OCI-LY3 (cell line): ENCODE data around the gene DYRK1A.

Source experiments
- H2AFZ ChIP-seq: fragments of 200-600, 300-600 bp; shearing (Covaris generic); 2 replicates; pipeline ENCODE4 v1.6.0; 2014; ENCODE audit warnings: antibody characterized with exemption, low read depth, low read length
- H3K27ac ChIP-seq: fragments of 200-600, 300-600 bp; sonication (generic); 2 replicates; pipeline ENCODE4 v1.5.1; 2014; ENCODE audit warnings: mild to moderate bottlenecking, low read length, moderate library complexity, mixed read lengths
- H3K27me3 ChIP-seq: fragments of 200-600, 300-600 bp; sonication (generic); 2 replicates; pipeline ENCODE4 v1.6.1; 2014; ENCODE audit warnings: low read depth, low read length, mixed read lengths
- H3K36me3 ChIP-seq: fragments of 200-600, 300-600 bp; sonication (generic); replicated peaks from 2 replicates; pipeline ENCODE3; 2014; ENCODE audit warnings: low read depth, low read length, mixed read lengths
- H3K4me1 ChIP-seq: fragments of 300-600, 200-600 bp; sonication (generic); 2 replicates; pipeline ENCODE4 v1.6.1; 2014; ENCODE audit warnings: low read length, mixed read lengths
- H3K4me2 ChIP-seq: fragments of 200-600, 300-600 bp; sonication (generic); 2 replicates; pipeline ENCODE4 v1.6.1; 2014; ENCODE audit warnings: low read length, mixed read lengths
- H3K4me3 ChIP-seq: fragments of 300-600, 200-600 bp; sonication (generic); 2 replicates; pipeline ENCODE4 v1.5.1; 2014; ENCODE audit warnings: antibody characterized with exemption, mild to moderate bottlenecking, low read length, moderate library complexity
- H3K79me2 ChIP-seq: fragments of 300-600, 200-600 bp; shearing (Covaris generic); 2 replicates; pipeline ENCODE4 v1.6.1; 2014; ENCODE audit warnings: mild to moderate bottlenecking, low read length, mixed read lengths
- H3K9ac ChIP-seq: fragments of 300-600, 200-600 bp; shearing (Covaris generic); 2 replicates; pipeline ENCODE4 v1.6.0; 2014; ENCODE audit warnings: mild to moderate bottlenecking, low read length, moderate library complexity
- H3K9me3 ChIP-seq: fragments of 200-600, 300-600 bp; shearing (Covaris generic); 2 replicates; pipeline ENCODE4 v1.6.1; 2014; ENCODE audit warnings: low read length, mixed read lengths; ENCODE audit not compliant: insufficient read depth
- H4K20me1 ChIP-seq: fragments of 200-600, 300-600 bp; sonication (generic); 2 replicates; pipeline ENCODE4 v1.6.1; 2016; ENCODE audit warnings: low read length, mixed read lengths; ENCODE audit not compliant: insufficient read depth
- CTCF ChIP-seq: fragments of 200-600, 300-600 bp; sonication (generic); IDR thresholded peaks from 2 replicates; pipeline ENCODE4 v1.5.1; 2014; ENCODE audit warnings: antibody characterized with exemption, low read length, low read depth
- EZH2phosphoT487 ChIP-seq: fragments of 200-600 bp; shearing (Covaris generic); IDR thresholded peaks from 2 replicates; pipeline ENCODE4 v1.6.1; 2018; ENCODE audit warnings: antibody characterized with exemption, mixed run types, low read depth

Gene DYRK1A

GRCh38 chr21:37346841-37347430 lies 19.6 kb upstream of the DYRK1A start:
- H3K36me3 ChIP-seq, result no peaks in the 10 kb centered on the region
- peaks cover 6% of the 10 kb centered on the region; the same call in 1 of the 2 replicates for H3K9me3 ChIP-seq
- no peak for TF ChIP-seq CTCF
- TF ChIP-seq EZH2phosphoT487, result no peak

GRCh38 chr21:37348664-37349063 lies 17.9 kb upstream of the DYRK1A start:
- peaks cover 6% of the 10 kb centered on the region; the same call in 1 of the 2 replicates for H3K9me3 ChIP-seq
- H3K4me2 ChIP-seq, result no peak overlapping the region
- H4K20me1 ChIP-seq, result no peaks in the 10 kb centered on the region
- no peak overlapping the region for H3K27ac ChIP-seq
- H3K27me3 ChIP-seq, result no peaks in the 10 kb centered on the region
- no peaks in the 10 kb centered on the region for H3K79me2 ChIP-seq
- no peaks in the 10 kb centered on the region for H3K4me1 ChIP-seq
- TF ChIP-seq CTCF (no peak), EZH2phosphoT487 (no peak)
- no peaks in the 10 kb centered on the region for H3K36me3 ChIP-seq
- H3K9ac ChIP-seq, result no peak overlapping the region
- H3K4me3 ChIP-seq, result no peak overlapping the region
- H2AFZ ChIP-seq, result no peak overlapping the region

More at GRCh38 chr21:37346841-37347430, 19.6 kb upstream of the DYRK1A start:
- Histone ChIP-seq H3K27ac (no peak overlapping the region), H3K9ac (no peak overlapping the region), H3K27me3 (no peaks in the 10 kb centered on the region), H3K79me2 (no peaks in the 10 kb centered on the region), H3K4me2 (no peak overlapping the region), H2AFZ (no peak overlapping the region), H3K4me3 (no peak overlapping the region), H3K4me1 (no peaks in the 10 kb centered on the region), H4K20me1 (no peaks in the 10 kb centered on the region)

GRCh38 chr21:37350472-37350871 lies 16.1 kb upstream of the DYRK1A start:
- H3K9me3 ChIP-seq, result peaks cover 6% of the 10 kb centered on the region; the same call in 1 of the 2 replicates
- no peak overlapping the region for H3K4me3 ChIP-seq

GRCh38 chr21:37356706-37357105 lies 9.9 kb upstream of the DYRK1A start:
- H3K4me2 ChIP-seq, result no peak overlapping the region
- no peaks in the 10 kb centered on the region for H3K27me3 ChIP-seq
- H3K36me3 ChIP-seq, result no peaks in the 10 kb centered on the region
- H3K9ac ChIP-seq, result no peak overlapping the region
- no peak overlapping the region for H3K4me3 ChIP-seq
- no peaks in the 10 kb centered on the region for H3K4me1 ChIP-seq
- no peaks in the 10 kb centered on the region for H4K20me1 ChIP-seq
- no peak overlapping the region for H3K27ac ChIP-seq
- no peak overlapping the region for H2AFZ ChIP-seq
- no peaks in the 10 kb centered on the region for H3K9me3 ChIP-seq
- TF ChIP-seq CTCF (no peak), EZH2phosphoT487 (no peak)
- no peaks in the 10 kb centered on the region for H3K79me2 ChIP-seq

More at GRCh38 chr21:37350472-37350871, 16.1 kb upstream of the DYRK1A start:
- H3K27ac ChIP-seq, result no peak overlapping the region
- H4K20me1 ChIP-seq, result no peaks in the 10 kb centered on the region
- no peak for TF ChIP-seq CTCF
- TF ChIP-seq EZH2phosphoT487, result no peak
- H3K79me2 ChIP-seq, result no peaks in the 10 kb centered on the region
- no peaks in the 10 kb centered on the region for H3K36me3 ChIP-seq
- no peak overlapping the region for H3K4me2 ChIP-seq
- H3K4me1 ChIP-seq, result no peaks in the 10 kb centered on the region
- no peak overlapping the region for H3K9ac ChIP-seq
- H3K27me3 ChIP-seq, result no peaks in the 10 kb centered on the region
- no peak overlapping the region for H2AFZ ChIP-seq
